T-cell (primary cell): ENCODE measurements around the gene C1orf146. TPM values are rescaled to one million over a fixed set of nuclear protein-coding genes. Genes with fewer than 3 reads are reported as not detected.

Source experiments
- ATAC-seq, 4 experiments: fragments of 200-7000 bp in 3 of 4; fragments of 150-1000 bp in 1 of 4; cut with Tn5 transposase; replicated peaks in 1 of 4; 1 replicate in 3 of 4; 2 replicates in 1 of 4; pipeline ENCODE4 v1.10.0; 2021; ENCODE audit warnings: moderate library complexity in 3 of 4, mild to moderate bottlenecking in 2 of 4, moderate number of reproducible peaks in 1 of 4
- CTCF ChIA-PET, 2 donors: fragments of 300-600 bp; sonication (Branson Sonifier 250); formaldehyde crosslinking; loops; one replicate each; lab custom pipeline; 2022; ENCODE audit warnings: antibody characterized with exemption in 2 of 2; lab: Charles Lee
- POLR2A ChIA-PET, 2 donors: fragments of 300-600 bp; sonication (Branson Sonifier 250); formaldehyde crosslinking; loops; one replicate each; lab custom pipeline; 2022; ENCODE audit warnings: antibody characterized with exemption in 2 of 2; lab: Charles Lee
- DNase-seq, 35 experiments: peaks; one replicate each; pipeline versions ENCODE4 v3.0.0 to v3.0.0-alpha.2; 2013 to 2023
- H3K27ac ChIP-seq: one replicate; pipeline ENCODE4 v1.5.1; 2013; ENCODE audit warnings: low read length
- H3K27me3 ChIP-seq, 2 experiments: replicated peaks in 1 of 2; 1 replicate in 1 of 2; 2 replicates in 1 of 2; pipeline versions ENCODE4 v1.6.1 to v1.7.0; 2013; ENCODE audit warnings: low read length in 1 of 2, mixed read lengths in 1 of 2; ENCODE audit not compliant: control insufficient read depth in 2 of 2, insufficient read depth in 2 of 2; ENCODE audit errors: extremely low read depth in 1 of 2
- H3K36me3 ChIP-seq, 2 donors: 1 replicate in 1 of 2; 2 replicates in 1 of 2; pipeline versions ENCODE4 v1.6.1 to v1.7.0; 2013; ENCODE audit warnings: low read length in 1 of 2; ENCODE audit not compliant: control insufficient read depth in 2 of 2, insufficient read depth in 1 of 2; ENCODE audit errors: extremely low read depth in 1 of 2
- H3K4me1 ChIP-seq, 2 experiments: 1 replicate in 1 of 2; 2 replicates in 1 of 2; pipeline versions ENCODE4 v1.6.1 to v1.7.0; 2013; ENCODE audit warnings: low read length in 2 of 2, mixed read lengths in 1 of 2; ENCODE audit not compliant: insufficient read depth in 2 of 2, control insufficient read depth in 1 of 2; ENCODE audit errors: extremely low read depth in 1 of 2
- H3K4me3 ChIP-seq, 2 donors: 1 replicate in 1 of 2; 2 replicates in 1 of 2; pipeline versions ENCODE4 v1.5.1 to v1.7.0; 2013; ENCODE audit warnings: mild to moderate bottlenecking in 2 of 2, low read length in 1 of 2, moderate library complexity in 1 of 2; ENCODE audit not compliant: control insufficient read depth in 1 of 2; ENCODE audit errors: extremely low read depth in 1 of 2
- H3K9me3 ChIP-seq: 2 replicates; pipeline ENCODE4 v1.7.0; 2013
- H3K27ac Mint-ChIP-seq, 2 donors: one replicate each; pipeline ENCODE4 v1.8.0; 2020 to 2021; ENCODE audit warnings: mild to moderate bottlenecking in 2 of 2, mixed read lengths in 2 of 2
- H3K27me3 Mint-ChIP-seq, 2 donors: one replicate each; pipeline ENCODE4 v1.8.0; 2021 to 2022; ENCODE audit warnings: mixed read lengths in 2 of 2
- H3K36me3 Mint-ChIP-seq: one replicate; pipeline ENCODE4 v1.8.0; 2021; ENCODE audit warnings: mixed read lengths
- H3K4me1 Mint-ChIP-seq, 3 donors: one replicate each; pipeline ENCODE4 v1.8.0; 2020 to 2022; ENCODE audit warnings: mixed read lengths in 3 of 3, mild to moderate bottlenecking in 1 of 3
- H3K4me3 Mint-ChIP-seq, 3 donors: one replicate each; pipeline ENCODE4 v1.8.0; 2020 to 2022; ENCODE audit warnings: mild to moderate bottlenecking in 3 of 3, mixed read lengths in 3 of 3, moderate library complexity in 3 of 3
- H3K9me3 Mint-ChIP-seq, 3 donors: one replicate each; pipeline ENCODE4 v1.8.0; 2020 to 2022; ENCODE audit warnings: mixed read lengths in 3 of 3
- WGBS: methylation state at CpG from one replicate; pipeline ENCODE4 v1.1.5; 2013; ENCODE audit warnings: missing lambda C conversion rate; ENCODE audit not compliant: insufficient coverage; 5-methylcytosine and 5-hydroxymethylcytosine counted together
- total RNA-seq, 35 experiments: library from RNA in 6 of 35; stranded (reverse) in 6 of 35; fragments of 120-200 nt in 1 of 35; gene quantifications; one replicate each; pipeline versions ENCODE4 v1.2.1 to v1.2.4 and lab custom pipeline; 2013 to 2026

C1orf146 gene
- total RNA-seq, 5 donors from 2014 or later (not counting 1 experiment from before 2014, with no cell fraction given), result not detected

DNA sequence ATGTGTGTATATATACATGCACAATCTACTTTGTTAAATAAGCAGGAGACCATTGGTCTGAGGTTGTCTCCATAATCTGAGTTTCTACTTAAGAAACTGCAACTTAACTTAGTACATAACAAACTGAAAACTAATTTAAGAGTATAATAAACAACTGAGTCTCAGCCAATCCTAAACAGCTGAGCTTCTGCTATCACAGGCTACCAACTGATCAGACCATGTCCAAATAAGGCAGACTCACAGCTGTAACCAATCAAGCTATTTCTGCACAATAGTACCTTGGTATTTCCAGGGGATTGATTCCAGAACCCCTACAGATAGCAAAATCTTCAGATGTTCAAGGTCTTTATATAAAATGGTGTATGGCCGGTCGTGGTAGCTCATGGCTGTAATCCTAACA lies 26.0 kb upstream of the C1orf146 start:
- ATAC-seq (no peak), DNase-seq (no peak)
- Mint-ChIP-seq H3K4me3 (no peak overlapping the region), H3K4me1 (no peaks in the 10 kb centered on the region), H3K27ac (no peak overlapping the region), H3K9me3 (peaks cover 0 to 4% (median 0%) of the 10 kb centered on the region in 3 donors), H3K36me3 (no peaks in the 10 kb centered on the region), H3K27me3 (peaks cover 0 to 6% of the 10 kb centered on the region in 2 donors)
- Histone ChIP-seq H3K4me1 (no peaks in the 10 kb centered on the region), H3K27me3 (peaks cover 0 to 12% of the 10 kb centered on the region in 2 experiments), H3K36me3 (no peaks in the 10 kb centered on the region), H3K9me3 (no peaks in the 10 kb centered on the region), H3K27ac (no peak overlapping the region), H3K4me3 (no peak overlapping the region)
- CTCF ChIA-PET, result no interaction called here
- POLR2A ChIA-PET, result no interaction called here
- no CpG with 5 or more reads among the region's 2 CpGs for WGBS

DNA sequence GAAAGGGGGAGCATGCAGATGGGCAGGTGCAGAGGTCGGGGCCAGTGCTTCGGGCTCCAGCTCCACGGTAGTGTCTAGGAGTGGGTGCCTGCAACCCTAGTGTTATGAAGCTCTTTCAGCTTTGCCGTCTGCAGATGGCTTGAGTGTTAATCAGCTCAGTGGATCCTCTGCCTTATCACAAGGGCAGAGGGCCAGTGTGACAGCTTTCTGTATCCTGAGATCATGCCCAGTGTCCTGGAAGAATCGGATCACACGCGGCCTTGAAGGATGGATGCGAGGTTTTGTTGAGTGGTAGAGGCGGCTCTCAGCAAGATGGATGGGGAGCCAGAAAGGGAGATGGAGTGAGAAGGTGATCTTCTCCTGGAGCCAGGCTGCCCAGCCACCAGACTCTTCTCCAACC lies 25.5 kb upstream of the C1orf146 start:
- Mint-ChIP-seq H3K4me1 (peaks cover 0 to 3% (median 2%) of the 10 kb centered on the region in 3 donors), H3K4me3 (no peak overlapping the region), H3K27me3 (peaks cover 0 to 6% of the 10 kb centered on the region in 2 donors), H3K27ac (no peak overlapping the region), H3K36me3 (no peaks in the 10 kb centered on the region), H3K9me3 (peaks cover 0 to 4% (median 0%) of the 10 kb centered on the region in 3 donors)
- CTCF ChIA-PET, result no interaction called here
- Histone ChIP-seq H3K36me3 (no peaks in the 10 kb centered on the region), H3K4me3 (no peak overlapping the region), H3K4me1 (no peaks in the 10 kb centered on the region), H3K27ac (no peak overlapping the region), H3K9me3 (no peaks in the 10 kb centered on the region), H3K27me3 (peaks cover 0 to 12% of the 10 kb centered on the region in 2 experiments)
- POLR2A ChIA-PET, result no interaction called here
- no peak for ATAC-seq
- no peak for DNase-seq
- 90% methylated on average over 5 of the region's 9 CpGs for WGBS

DNA sequence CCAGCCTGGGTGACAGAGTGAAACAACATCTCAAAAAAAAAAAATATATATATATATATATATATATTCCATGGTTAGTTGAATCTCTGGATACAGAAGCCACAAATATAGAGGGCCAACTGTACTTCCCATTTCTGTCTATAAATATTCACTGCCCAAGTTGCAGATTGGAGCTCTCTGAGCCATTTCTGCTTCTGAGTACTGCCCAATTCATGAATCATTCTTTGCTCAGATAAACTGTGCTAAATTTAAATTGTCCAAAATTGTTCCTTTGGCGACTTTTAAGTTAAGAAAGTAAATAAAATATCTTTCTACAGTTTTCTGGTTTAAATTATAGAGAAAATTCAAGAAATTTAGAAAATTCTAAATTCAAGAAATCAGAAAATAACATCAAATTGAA lies 23.2 kb upstream of the C1orf146 start:
- no peak for DNase-seq
- Histone ChIP-seq H3K27ac (no peak overlapping the region), H3K9me3 (no peaks in the 10 kb centered on the region), H3K4me1 (no peaks in the 10 kb centered on the region), H3K36me3 (no peaks in the 10 kb centered on the region), H3K27me3 (peaks cover 0 to 12% of the 10 kb centered on the region in 2 experiments), H3K4me3 (no peak overlapping the region)
- ATAC-seq, result no peak
- H3K4me3 Mint-ChIP-seq, result no peak overlapping the region
- ChIA-PET CTCF (no interaction called here), POLR2A (interaction anchor here in 1 of 2 donors (1.0 kb wide), 1 partner anchor 17 kb away, joined by 3 read pairs; no protein-coding TSS in a partner anchor)
- no peak overlapping the region for H3K27ac Mint-ChIP-seq
- no CpG with 5 or more reads among the region's 1 CpG for WGBS
- no peaks in the 10 kb centered on the region for H3K36me3 Mint-ChIP-seq
- no peaks in the 10 kb centered on the region for H3K9me3 Mint-ChIP-seq
- H3K4me1 Mint-ChIP-seq, result peaks cover 0 to 3% (median 2%) of the 10 kb centered on the region in 3 donors
- peaks cover 0 to 6% of the 10 kb centered on the region in 2 donors for H3K27me3 Mint-ChIP-seq

DNA sequence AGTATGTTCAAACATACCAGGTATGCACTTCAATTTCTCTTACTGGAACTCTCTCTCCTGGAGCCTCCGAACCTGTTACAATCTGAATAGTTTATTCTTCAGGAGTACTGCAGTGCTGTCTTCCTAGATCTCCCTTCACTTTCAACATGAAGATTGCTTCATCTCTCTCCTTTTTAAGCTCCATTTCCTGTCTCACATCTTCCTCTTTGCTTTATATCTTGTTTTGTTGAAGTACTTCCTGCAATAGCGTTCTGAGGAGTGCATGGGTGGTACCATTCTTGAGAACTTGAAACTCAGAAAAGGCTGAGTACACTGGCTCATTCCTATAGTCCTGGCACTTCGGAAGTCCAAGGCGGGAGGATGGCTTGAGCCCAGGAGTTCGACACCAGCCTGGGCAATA lies 15.7 kb upstream of the C1orf146 start:
- Histone ChIP-seq H3K4me1 (peaks cover 0 to 4% of the 10 kb centered on the region in 2 experiments), H3K27ac (peak overlapping the region; percentile 13), H3K27me3 (no peaks in the 10 kb centered on the region), H3K36me3 (no peaks in the 10 kb centered on the region), H3K4me3 (no peak overlapping the region), H3K9me3 (peaks cover 2% of the 10 kb centered on the region)
- DNase-seq (peak in 1 of 35 experiments; percentile 5), ATAC-seq (peak in 3 of 4 experiments; percentile 65 to 94 (median 78))
- Mint-ChIP-seq H3K4me3 (peak overlapping the region in 1 of 3 donors; percentile 28), H3K9me3 (peaks cover 3 to 15% (median 7%) of the 10 kb centered on the region in 3 donors), H3K27me3 (no peaks in the 10 kb centered on the region), H3K36me3 (no peaks in the 10 kb centered on the region), H3K27ac (peak overlapping the region; percentile 78 to 79), H3K4me1 (peaks cover 17 to 18% (median 18%) of the 10 kb centered on the region in 3 donors)
- 43% methylated on average over 1 of the region's 5 CpGs for WGBS
- CTCF ChIA-PET, result interaction anchor here in 1 of 2 donors (0.7 kb wide), 1 partner anchor 48 kb away, joined by 3 read pairs; no protein-coding TSS in a partner anchor
- POLR2A ChIA-PET, result no interaction called here

DNA sequence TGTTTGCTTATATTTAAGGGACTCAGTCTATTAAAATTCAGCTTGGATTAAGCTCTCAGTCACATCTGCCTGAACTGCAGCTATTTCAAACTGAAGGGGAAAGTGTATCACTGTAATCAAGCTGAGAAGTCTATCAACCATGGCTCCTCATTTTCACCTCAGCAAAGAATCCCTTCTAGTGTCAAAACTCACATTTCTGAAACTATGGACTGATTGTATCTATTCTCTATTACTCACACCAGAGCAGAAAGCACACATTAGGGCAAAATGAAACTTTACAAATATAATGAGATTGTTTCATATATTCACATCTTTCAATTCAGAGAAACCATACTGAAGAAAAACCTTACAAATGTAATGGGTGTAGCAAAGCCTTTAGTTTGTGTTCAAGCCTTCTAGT lies 14.6 kb upstream of the C1orf146 start:
- ATAC-seq, result no peak
- peaks cover 17 to 18% (median 17%) of the 10 kb centered on the region in 3 donors for H3K4me1 Mint-ChIP-seq

DNA sequence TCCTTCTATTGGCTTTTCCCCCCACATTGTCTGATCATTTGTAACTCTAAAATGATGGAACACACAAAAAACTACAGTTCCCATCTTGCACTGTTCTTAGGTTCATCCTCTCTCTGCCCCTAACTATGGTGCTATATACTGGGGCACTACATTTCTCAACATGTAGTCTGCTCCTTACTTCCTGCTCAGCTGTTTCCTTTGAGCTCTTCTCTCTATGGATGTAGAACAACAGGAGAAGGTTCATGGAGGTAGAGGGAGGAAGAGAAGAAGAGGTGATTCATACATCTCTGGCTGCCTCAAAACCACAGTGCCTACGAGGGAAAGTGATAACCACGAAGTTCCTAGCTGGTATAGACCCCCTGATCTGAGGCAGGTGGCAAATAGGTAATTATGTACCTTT lies 7.0 kb upstream of the C1orf146 start:
- Mint-ChIP-seq H3K36me3 (no peaks in the 10 kb centered on the region), H3K4me3 (peak overlapping the region in 1 of 3 donors; percentile 4), H3K27me3 (no peaks in the 10 kb centered on the region), H3K9me3 (peaks cover 0 to 2% (median 0%) of the 10 kb centered on the region in 3 donors), H3K4me1 (peaks cover 13 to 24% (median 15%) of the 10 kb centered on the region in 3 donors), H3K27ac (no peak overlapping the region)
- no peak for DNase-seq
- no peaks in the 10 kb centered on the region for H3K27me3 ChIP-seq
- no peaks in the 10 kb centered on the region for H3K36me3 ChIP-seq
- ChIA-PET POLR2A (interaction anchor here in 1 of 2 donors (0.6 to 1.2 kb wide), 2 partner anchors 16 to 112 kb away, joined by 3 to 8 read pairs; no protein-coding TSS in a partner anchor), CTCF (interaction anchor here (0.5 to 1.2 kb wide), 3 partner anchors 99 to 276 kb away, joined by 3 read pairs; partner anchors contain the start of gene GFI1 (in 1 of the 2))
- no CpG with 5 or more reads among the region's 2 CpGs for WGBS
- ATAC-seq, result peak in 1 of 4 experiments; percentile 23
- peaks cover 0 to 12% of the 10 kb centered on the region in 2 experiments for H3K4me1 ChIP-seq
- no peak overlapping the region for H3K27ac ChIP-seq
- no peaks in the 10 kb centered on the region for H3K9me3 ChIP-seq
- H3K4me3 ChIP-seq, result no peak overlapping the region

More for the DNA sequence above, 14.6 kb upstream of the C1orf146 start:
- peaks cover 2% of the 10 kb centered on the region for H3K9me3 ChIP-seq
- ChIA-PET POLR2A (no interaction called here), CTCF (no interaction called here)
- H3K27ac Mint-ChIP-seq, result peak overlapping the region; percentile 71 to 78
- H3K27me3 Mint-ChIP-seq, result no peaks in the 10 kb centered on the region
- H3K36me3 Mint-ChIP-seq, result no peaks in the 10 kb centered on the region
- H3K27ac ChIP-seq, result no peak overlapping the region
- peaks cover 0 to 4% of the 10 kb centered on the region in 2 experiments for H3K4me1 ChIP-seq
- H3K9me3 Mint-ChIP-seq, result peaks cover 5 to 15% (median 7%) of the 10 kb centered on the region in 3 donors
- H3K4me3 Mint-ChIP-seq, result peak overlapping the region in 1 of 3 donors; percentile 16
- DNase-seq, result no peak
- no peaks in the 10 kb centered on the region for H3K27me3 ChIP-seq
- no peak overlapping the region for H3K4me3 ChIP-seq
- no peaks in the 10 kb centered on the region for H3K36me3 ChIP-seq
